ENCODE data around the gene CD44. TPM values are rescaled to one million over a fixed set of nuclear protein-coding genes. Genes with fewer than 3 reads are reported as not detected.

The CD44 gene
- total RNA-seq, 4 donors from 2014 or later = 212 to 292 (median 275) TPM

- no peak overlapping the region for H3K4me3 ChIP-seq
- peak overlapping the region in 1 of 4 donors; percentile 78 for H3K27ac ChIP-seq (replicated peaks in 1 of 4)
- no peaks in the 10 kb centered on the region for H3K9me3 ChIP-seq
- peaks cover 17 to 40% (median 38%) of the 10 kb centered on the region in 4 donors for H3K4me1 ChIP-seq
- DNase-seq (ENCODE audit: extremely low spot score) = no peak
- 91% methylated on average over 9 of the region's 9 CpGs for WGBS
- no peaks in the 10 kb centered on the region for H3K36me3 ChIP-seq
- intact Hi-C loops (cut with DNase I) = no loop called here
- no peaks in the 10 kb centered on the region for H3K27me3 ChIP-seq
- TF ChIP-seq POLR2AphosphoS5 (IDR thresholded peaks at IDR 0.05) = no peak
- TF ChIP-seq, protein P1, sequence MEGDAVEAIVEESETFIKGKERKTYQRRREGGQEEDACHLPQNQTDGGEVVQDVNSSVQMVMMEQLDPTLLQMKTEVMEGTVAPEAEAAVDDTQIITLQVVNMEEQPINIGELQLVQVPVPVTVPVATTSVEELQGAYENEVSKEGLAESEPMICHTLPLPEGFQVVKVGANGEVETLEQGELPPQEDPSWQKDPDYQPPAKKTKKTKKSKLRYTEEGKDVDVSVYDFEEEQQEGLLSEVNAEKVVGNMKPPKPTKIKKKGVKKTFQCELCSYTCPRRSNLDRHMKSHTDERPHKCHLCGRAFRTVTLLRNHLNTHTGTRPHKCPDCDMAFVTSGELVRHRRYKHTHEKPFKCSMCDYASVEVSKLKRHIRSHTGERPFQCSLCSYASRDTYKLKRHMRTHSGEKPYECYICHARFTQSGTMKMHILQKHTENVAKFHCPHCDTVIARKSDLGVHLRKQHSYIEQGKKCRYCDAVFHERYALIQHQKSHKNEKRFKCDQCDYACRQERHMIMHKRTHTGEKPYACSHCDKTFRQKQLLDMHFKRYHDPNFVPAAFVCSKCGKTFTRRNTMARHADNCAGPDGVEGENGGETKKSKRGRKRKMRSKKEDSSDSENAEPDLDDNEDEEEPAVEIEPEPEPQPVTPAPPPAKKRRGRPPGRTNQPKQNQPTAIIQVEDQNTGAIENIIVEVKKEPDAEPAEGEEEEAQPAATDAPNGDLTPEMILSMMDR (IDR thresholded peaks at IDR 0.05) = no peak
- TF ChIP-seq POLR2A (IDR thresholded peaks at IDR 0.05; ENCODE audit: low read depth) = no peak
- no peak for TF ChIP-seq EP300 (IDR thresholded peaks at IDR 0.05)
These were observed 23.9 kb upstream of the CD44 start for GRCh38 chr11:35114906-35115687.

- DNase-seq (ENCODE audit: extremely low spot score) = no peak
- TF ChIP-seq POLR2A (IDR thresholded peaks at IDR 0.05; ENCODE audit: low read depth) = no peak
- TF ChIP-seq EP300 (IDR thresholded peaks at IDR 0.05) = no peak
- TF ChIP-seq, protein P1 (IDR thresholded peaks at IDR 0.05) = no peak
- TF ChIP-seq POLR2AphosphoS5 (IDR thresholded peaks at IDR 0.05) = no peak
- Histone ChIP-seq H3K36me3 (no peaks in the 10 kb centered on the region), H3K27me3 (no peaks in the 10 kb centered on the region), H3K27ac (replicated peaks in 1 of 4) (peak overlapping the region in 1 of 4 donors; percentile 78), H3K4me1 (peaks cover 17 to 38% (median 36%) of the 10 kb centered on the region in 4 donors), H3K9me3 (no peaks in the 10 kb centered on the region), H3K4me3 (no peak overlapping the region)
- intact Hi-C loops (cut with DNase I) = no loop called here
- 79% methylated on average over 4 of the region's 4 CpGs for WGBS
These were observed 23.3 kb upstream of the CD44 start for GRCh38 chr11:35115688-35116030.

GRCh38 chr11:35116245-35116644 is 22.7 kb upstream of the CD44 start:
- Histone ChIP-seq H3K36me3 (no peaks in the 10 kb centered on the region), H3K9me3 (no peaks in the 10 kb centered on the region), H3K4me1 (peaks cover 14 to 32% (median 31%) of the 10 kb centered on the region in 4 donors), H3K27me3 (no peaks in the 10 kb centered on the region), H3K4me3 (no peak overlapping the region), H3K27ac (replicated peaks in 1 of 4) (peak overlapping the region; percentile 57 to 78 (median 62))
- no peak for TF ChIP-seq POLR2AphosphoS5 (IDR thresholded peaks at IDR 0.05)
- TF ChIP-seq, protein P1 (IDR thresholded peaks at IDR 0.05) = no peak
- TF ChIP-seq EP300 (IDR thresholded peaks at IDR 0.05) = no peak
- no peak for TF ChIP-seq POLR2A (IDR thresholded peaks at IDR 0.05; ENCODE audit: low read depth)
- intact Hi-C loops (cut with DNase I) = no loop called here
- DNase-seq (ENCODE audit: extremely low spot score) = no peak
- WGBS = 85% methylated on average over 5 of the region's 5 CpGs

DNA sequence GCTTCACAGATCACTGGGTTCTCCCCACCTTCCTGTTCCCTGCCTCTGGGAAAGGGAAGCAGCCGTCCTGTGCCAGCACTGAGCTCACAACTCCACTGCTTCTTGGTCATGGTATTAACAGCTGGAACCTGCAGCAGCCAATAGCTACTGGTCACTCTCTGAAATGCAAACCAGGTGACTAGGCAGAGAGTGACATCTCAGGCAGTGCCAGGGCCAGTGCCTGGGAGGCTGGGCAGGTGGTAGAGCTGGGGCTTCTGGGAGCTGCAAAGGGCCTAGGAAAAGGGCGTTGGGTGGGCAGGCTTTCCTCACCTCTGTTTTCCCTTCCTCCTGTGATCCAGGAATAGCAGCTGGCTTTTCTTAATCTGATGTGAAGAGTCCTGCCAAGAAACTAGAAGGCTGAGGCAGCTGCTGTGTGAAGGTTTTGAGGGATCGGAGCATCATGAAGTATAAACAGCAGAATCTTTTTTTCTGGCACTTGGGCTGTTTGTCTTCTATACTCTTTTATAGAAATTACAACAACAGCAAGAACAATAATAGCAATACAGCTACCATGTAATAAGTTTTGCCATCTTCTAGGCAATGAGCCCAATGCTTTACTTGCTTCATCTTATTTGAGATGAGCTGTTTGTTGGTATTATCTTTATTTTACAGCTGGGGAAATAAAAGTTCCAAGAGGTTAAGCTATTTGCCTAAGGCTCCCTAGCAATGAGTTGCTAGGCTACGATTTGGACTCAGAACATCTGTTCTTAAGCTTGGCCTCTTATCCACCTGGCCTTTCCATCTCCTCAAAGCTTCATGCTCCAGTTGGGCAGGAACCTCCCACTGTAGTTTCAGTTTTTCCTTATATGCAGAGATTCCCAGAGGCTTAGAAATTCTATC is 22.0 kb upstream of the CD44 start:
- no peaks in the 10 kb centered on the region for H3K9me3 ChIP-seq
- no peak overlapping the region for H3K4me3 ChIP-seq
- peaks cover 10 to 27% (median 25%) of the 10 kb centered on the region in 4 donors for H3K4me1 ChIP-seq
- H3K27me3 ChIP-seq = no peaks in the 10 kb centered on the region
- intact Hi-C loops (cut with DNase I) = no loop called here
- WGBS = 33% methylated on average over 3 of the region's 4 CpGs
- H3K36me3 ChIP-seq = no peaks in the 10 kb centered on the region
- H3K27ac ChIP-seq (replicated peaks in 1 of 4) = peak overlapping the region; percentile 57 to 78 (median 62)
- TF ChIP-seq POLR2AphosphoS5 (IDR thresholded peaks at IDR 0.05) = peak; percentile 30 to 31
- TF ChIP-seq, protein P1 (IDR thresholded peaks at IDR 0.05) = no peak
- no peak for DNase-seq (ENCODE audit: extremely low spot score)
